ENCODE measurements around the gene NOS1. TPM values are rescaled to one million over a fixed set of nuclear protein-coding genes. Genes with fewer than 3 reads are reported as not detected.
A peak's percentile ranks its signal among the peaks of the same experiment; 100 is the strongest.
"Not testable (repeated sequence)": the region's sequence is repeated elsewhere in the genome, so short reads cannot be mapped to it uniquely, and the experiment has no call there.

NOS1 gene
- total RNA-seq, 1 donor from 2014 or later: not detected

DNA sequence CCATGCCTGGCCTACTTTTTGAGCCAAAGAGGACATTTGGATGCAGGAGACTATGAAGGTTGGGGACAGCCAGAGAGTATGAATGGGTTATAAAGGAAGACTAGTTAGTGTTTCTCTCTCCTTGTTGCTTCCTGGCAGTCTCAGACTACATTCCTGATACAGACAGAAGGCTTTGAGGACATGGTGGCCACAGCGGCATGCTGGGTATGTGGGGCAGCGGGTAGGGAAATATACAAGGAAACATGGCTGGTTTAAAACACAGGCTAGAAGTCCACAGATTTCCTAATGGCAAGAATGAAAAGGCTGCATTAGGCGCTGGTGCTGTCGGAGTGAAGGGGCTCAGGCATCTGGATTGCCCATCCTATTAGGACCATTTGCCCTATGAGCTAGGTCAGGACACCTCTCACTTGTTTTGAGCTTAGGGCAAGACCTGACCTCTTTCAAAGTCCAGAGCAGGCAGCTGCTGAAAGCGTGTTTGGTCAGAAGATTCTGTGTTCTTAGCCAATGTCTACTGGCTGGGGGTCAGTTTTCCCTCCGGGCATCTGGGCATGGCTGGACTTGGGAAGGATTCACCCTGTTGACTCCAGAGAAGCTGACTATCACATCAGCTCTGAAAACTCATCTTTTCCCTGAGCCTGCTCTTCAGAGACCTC is 151.0 kb downstream of the NOS1 start:
- no peak for DNase-seq (ENCODE audit: low read depth in 2 of 2)

DNA sequence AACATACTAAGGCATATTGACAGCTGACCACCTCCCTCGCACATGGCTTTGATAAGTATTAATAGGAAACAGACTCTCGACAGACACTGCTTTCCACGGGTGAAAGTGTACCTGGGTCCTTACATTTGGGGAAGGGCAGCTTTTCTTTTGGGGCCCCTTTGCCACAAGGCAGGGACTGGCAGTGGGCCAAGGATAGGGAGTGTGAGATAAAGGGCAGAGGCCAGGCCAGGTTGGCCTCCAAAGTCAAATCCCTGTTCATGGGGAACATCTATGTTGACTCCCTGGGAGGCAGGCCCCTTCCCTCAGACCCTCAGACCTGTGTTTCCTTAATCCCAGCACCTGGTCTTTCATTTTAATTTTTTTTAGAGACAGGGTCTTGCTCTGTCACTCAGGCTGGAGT is 151.8 kb downstream of the NOS1 start:
- DNase-seq (ENCODE audit: low read depth in 2 of 2): no peak

DNA sequence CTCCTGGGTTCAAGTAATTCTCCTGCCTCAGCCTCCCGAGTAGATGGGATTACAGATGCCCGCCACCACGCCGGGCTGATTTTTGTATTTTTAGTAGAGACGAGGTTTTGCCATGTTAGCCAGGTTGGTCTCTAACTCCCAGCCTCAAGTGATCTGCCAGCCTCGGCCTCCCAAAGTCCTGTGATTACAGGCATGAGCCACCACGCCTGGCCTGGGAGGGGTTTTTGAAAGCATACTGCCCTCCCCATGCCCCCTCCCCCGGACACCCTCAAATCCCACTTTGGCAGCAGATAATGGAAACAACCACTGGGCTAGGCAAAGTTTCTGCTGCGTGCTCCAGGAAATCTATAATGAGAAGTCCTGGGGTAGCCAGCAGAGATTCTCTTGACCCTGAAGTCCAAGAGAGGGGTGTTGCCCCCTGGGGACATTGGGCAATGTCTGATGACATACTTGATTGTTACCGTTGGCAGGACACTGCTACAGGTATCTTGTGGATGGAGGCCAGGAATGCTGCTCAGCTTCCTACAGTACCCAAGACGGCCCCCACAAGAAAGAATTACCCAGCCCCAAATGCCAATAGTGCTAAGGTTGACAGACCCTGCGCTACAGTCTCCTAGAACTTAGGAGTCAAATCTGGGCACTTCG is 152.5 kb downstream of the NOS1 start:
- no peak for DNase-seq (ENCODE audit: low read depth in 2 of 2)

DNA sequence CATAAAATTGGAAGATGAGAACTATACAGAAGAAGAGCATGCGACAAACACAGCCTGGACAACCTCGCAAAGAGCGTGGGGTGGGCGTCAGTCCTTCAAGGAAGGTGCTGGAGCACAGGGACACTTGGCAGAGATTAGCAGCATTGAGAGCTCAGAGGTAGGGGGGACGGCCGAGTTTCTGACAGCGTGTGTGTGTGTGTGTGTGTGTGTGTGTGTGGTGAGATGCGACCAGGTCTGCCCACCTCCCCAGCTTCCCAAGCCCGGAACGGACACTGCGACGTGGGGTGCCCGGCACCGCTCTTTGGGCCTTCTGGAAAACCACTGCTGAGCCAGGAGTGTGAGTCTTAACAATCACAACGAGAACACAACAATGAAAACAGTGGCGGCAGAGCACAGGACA is 153.2 kb downstream of the NOS1 start:
- DNase-seq (ENCODE audit: low read depth in 2 of 2): no peak

DNA sequence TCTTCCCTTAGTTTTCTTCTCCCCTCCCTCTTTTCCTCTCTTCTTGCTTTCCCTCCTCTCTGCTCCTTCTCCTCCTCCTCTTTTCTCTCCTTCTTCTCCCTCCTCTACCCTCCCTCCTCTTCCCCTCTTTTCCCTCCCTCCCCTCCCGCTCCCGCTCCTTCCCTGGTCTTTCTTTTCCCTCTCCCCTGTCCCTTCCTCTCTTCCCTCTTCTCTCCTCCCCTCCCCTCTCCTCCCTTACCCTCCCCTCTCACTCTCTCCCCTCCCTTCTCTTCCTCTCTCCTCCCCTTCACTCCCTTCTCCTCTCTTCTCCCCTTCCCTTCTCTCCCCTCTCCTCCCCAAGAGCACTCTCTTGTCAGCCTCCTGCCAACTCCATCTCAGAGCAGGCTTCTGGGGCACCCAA is 153.8 kb downstream of the NOS1 start:
- no peak for DNase-seq (ENCODE audit: low read depth in 2 of 2)

DNA sequence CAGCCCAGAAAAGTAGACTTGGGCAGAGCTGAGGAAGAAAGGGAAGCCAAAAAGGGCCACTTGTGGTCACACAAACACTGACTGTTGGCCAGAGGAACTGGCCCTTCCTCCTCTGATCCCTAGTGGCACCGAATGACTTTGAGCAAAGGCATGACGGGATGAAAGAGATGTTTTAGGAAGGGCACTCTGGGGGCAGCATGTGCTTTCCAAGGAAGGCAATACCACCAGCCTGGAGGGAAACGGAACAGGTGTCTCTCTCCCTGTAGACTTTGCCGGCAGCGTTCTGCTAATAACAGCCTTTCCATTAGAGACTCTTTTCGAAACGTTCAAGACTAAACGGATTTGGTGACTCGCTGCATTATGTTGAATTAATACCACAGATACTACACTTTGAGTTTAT is 158.9 kb downstream of the NOS1 start:
- no peak for DNase-seq (ENCODE audit: low read depth in 2 of 2)

DNA sequence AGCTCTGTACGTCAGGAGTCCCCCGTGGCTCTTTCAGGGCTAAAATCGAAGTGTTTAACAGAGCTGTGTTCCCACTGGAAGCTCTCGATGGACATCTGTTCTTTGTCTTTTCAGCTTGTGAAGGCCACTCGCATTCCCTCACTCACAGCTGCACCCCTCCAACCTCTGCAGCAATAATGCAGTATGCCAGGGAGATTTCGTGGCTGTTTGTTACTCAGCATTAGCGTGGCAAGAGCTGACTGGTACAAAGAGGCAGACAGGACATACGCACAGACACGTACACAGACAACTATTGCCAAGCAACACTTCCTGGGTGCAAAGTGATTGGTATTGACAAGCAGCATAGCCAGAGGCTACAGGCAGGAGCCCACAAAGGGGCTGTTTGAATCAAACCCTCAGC is 159.4 kb downstream of the NOS1 start:
- DNase-seq (ENCODE audit: low read depth in 2 of 2): no peak

DNA sequence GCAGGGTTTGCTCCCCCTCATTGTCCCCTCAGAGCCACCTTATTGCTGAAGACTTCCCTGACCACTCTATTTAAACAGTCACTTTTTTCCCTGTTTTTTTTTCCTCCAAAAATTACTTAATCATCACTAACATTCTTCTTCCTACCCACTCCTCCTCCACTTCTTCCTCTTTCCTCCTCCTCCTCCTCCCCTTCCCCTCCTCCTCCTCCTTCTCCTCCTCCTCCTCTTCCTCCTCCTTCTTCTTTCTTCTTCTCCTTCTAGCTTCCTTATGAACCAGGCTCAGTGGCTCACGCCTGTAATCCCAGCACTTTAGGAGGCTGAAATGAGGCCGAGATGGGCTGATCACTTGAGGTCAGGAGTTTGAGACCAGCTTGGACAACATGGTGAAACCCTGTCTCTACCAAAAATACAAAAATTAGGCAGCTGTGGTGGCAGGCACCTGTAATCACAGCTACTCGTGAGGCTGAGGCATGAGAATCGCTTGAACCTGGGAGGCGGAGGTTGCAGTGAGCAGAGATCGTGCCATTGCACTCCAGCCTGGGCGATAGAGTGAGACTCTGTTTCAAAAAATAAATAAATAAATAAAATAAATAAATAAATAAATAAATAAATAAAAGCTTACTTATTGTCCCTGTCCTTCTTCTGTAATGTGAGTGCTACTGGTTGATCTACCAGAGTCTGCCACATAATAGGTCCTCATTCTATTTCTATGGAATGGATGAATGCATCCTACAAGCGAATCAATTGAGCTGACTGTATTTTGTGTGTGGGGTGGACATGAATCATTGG is 161.3 kb downstream of the NOS1 start:
- DNase-seq (ENCODE audit: low read depth in 2 of 2): not testable (repeated sequence)

DNA sequence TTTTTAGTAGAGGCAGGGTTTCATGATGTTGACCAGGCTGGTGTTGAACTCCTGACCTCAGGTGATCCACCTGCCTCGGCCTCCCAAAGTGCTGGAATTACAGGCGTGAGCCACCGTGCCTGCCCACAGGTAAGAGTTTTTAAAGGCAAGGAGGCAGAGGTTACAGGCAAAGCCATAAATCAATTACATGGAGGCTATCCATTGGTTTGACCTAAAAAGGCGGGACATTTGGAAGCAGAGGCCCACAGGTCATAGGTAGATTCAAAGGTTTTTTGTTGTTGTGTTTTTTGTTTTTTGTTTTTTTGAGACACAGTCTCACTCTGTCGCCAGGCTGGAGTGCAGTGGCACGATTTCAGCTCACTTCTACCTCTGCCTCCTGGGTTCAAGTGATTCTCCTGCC is 165.1 kb downstream of the NOS1 start:
- DNase-seq (ENCODE audit: low read depth in 2 of 2): not testable (repeated sequence)

DNA sequence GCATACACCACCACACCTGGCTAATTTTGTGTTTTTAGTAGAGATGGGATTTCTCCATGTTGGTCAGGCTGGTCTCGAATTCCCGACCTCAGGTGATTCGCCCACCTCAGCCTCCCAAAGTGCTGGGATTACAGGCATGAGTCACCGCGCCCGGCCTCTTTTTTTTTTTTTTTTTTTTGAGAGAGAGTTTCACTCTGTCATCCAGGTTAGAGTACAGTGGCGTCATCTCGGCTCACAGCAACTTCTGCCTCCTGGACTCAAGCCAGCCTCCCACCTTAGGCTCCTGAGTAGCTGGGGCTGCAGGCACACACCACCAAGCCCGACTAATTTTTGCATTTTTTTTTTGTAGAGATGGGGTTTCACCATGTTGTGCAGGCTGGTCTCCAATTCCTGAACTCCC is 166.4 kb downstream of the NOS1 start:
- DNase-seq (ENCODE audit: low read depth in 2 of 2): not testable (repeated sequence)

DNA sequence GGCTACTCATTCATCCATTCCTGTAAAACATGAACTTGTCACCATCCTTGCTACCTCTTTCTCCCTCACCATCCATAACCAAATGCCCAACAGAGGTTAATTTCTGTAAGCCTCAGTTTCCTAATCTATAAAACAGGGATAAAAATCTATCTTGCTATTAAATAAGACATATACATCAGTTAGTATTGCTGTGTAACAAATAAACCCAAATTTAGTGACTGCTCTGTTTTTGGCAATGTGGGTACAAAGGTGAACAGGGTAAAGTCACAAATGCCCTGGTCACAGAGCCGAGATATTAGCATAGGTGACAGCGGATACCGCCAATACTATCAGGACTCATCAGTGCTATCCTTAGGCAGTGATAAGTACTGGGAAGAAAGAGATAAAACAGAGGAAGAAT is 167.5 kb downstream of the NOS1 start:
- no peak for DNase-seq (ENCODE audit: low read depth in 2 of 2)

DNA sequence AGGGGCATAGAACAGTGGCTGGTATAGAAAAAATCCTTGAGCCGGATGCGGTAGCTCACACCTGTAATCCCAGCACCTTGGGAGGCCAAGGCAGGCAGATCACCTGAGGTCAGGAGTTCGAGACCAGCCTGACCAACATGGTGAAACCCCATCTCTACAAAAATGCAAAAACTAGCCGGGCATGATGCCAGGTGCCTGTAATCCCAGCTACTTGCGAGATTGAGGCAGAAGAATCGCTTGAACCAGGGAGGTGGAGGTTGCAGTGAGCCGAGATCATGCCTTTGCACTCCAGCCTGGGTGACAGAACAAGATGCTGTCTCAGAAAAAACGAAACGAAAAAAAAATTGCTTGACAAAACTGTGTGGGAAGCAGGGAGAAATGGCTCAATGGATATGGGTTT is 168.8 kb downstream of the NOS1 start:
- not testable (repeated sequence) for DNase-seq (ENCODE audit: low read depth in 2 of 2)

DNA sequence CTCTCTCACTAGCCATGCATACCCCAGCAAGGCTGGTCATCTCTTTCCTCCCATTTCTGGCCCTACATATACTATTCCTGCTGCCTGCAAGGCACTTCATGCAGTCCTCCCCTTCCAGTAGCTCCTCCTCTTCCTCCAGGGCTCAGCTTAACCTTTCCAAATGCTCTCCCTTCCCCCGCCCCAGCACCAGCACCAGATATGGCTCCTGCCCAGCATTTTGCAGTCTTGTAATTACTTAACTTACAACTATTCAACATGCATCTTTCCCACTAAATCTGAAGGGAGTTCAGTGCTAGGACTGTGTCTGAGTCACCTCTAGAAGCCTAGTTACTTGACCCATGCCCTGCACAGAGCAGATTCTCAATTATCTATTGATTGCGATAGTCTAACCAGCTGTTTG is 169.4 kb downstream of the NOS1 start:
- DNase-seq (ENCODE audit: low read depth in 2 of 2): no peak

DNA sequence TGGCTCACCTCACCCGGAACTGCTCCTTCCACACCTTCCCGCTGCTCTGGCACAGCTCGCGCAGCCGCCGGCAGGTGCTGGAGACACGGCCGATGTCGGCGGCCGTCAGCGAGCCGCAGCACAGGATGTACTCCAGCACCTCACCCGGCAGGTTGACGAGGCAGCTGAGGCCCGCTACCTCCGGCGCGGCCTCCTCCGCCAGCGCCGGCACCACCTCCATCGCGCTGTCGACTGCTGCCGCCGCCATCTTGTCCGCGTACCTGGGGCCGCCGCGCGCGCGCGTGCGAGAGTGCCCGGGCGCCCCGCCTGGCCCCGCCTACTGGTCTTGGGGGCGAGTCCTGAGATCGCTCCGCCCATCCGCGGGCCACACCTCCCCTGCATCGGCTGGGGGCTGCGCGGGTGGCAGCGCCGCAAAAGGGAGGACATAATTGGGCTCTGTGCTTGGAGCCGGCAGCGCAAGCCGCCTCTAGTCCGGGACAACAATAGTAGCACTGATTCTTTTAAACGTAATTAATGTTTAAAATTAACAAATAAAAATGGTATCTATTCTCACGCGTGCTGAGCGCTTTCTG is 171.1 kb downstream of the NOS1 start, which contains the start of gene FBXO21:
Gene FBXO21, minus strand, starts transcription at position 261 of the 572 bp plus-strand sequence. Its CDS starts 14 bp downstream, at position 247.
- DNase-seq (ENCODE audit: low read depth in 2 of 2): peak; percentile 90 to 91

DNA sequence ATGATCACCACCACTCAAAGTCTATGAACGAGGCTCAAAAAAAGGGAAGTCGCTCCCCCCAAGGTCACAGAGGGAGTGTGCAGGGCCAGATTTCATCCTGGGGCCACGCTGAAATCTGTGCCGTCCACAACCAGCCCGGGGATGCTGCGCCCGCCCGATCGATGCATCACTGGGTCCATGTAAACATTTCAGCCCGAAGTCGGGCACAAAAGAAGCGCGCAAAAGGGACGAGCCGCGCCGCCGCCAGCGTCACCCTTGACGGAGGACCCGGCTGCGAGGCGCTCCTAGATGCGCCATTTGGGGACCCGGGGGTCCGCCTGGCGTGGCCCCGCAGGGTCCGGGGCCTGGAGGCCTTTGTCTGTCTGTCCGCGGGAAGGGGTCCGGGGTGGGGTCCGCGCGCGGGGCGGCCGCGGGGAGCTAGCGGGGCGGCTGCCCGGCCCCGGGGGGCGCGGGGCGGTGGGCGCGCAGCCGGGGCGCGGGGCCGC is 171.7 kb downstream of the NOS1 start:
- DNase-seq (ENCODE audit: low read depth in 2 of 2): peak; percentile 45 to 52

DNA sequence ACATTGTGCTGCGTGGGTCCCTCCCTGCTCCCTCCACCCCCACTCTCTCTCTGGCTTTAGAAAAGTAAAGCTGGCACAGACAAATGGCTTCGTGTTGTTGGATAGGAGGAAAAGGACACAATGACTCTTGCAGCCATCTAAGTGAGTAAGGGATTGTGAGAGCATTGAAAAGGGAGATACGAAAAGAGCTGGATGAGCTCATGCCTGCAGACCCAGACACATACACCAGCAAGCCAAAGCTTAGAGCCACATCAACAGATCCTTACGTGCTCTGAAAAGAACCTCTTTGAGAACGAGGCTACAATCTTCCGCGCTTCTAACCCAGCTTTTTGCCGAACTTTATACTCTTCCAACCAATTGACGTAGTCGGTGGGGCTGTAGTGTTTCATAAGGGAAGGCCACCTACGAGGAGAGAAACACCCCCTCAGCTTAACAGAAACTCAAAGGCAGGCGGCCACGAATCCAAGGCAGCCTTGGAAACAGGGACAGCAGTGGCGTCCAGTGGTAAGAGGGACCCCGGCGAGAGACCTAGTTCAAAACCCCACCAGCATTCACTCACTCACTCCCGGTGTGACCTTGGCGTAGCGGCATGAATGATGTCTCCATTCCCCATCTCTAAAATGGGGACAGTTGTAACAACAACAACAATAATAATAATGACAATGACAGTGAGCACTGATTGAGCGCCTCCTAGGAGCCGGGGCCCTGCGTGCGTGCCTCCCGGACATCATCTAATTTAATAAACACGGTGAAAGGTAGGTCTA is 172.3 kb downstream of the NOS1 start:
- peak; percentile 33 to 64 for DNase-seq (ENCODE audit: low read depth in 2 of 2)

DNA sequence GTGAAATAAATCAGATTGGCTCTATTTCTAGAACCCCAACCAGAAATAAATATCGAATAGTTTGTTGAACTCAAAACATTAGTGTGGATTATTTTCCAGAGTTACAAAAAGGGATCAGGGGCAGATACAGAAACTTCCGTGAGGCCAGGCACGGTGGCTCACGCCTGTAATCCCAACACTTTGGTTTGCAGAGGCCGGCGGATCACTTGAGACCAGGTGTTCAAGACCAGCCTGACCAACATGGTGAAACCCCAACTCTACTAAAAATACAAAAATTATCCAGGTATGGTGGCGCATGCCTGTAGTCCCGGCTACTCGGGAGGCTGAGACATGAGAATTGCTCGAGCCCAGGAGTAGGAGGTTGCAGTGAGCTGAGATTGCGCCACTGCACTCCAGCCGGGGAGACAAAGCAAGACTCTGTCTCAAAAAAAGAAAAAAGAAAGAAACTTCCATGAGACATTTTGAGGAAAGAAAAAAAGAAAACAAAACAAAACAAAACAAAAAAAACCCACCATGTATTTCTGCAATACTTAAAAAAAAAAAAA is 173.2 kb downstream of the NOS1 start:
- DNase-seq (ENCODE audit: low read depth in 2 of 2): no peak

DNA sequence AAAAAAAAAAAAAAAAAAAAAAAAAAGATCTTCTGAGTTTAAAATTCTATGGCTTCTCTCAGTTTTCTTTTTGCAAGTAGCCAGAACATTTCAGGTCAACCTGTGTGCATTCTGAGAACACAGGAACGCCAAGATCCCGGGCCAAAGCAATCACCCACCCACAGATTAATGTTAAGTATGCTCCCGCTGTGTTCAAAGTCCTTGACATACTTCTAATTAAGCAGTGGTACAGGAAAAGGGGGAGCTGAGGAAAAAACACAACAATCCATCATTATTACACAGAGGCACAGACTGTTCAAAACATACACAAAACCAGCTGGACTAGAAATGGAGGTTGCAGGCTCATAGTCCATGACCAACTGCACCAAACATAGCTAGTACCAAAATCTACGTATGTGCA is 174.0 kb downstream of the NOS1 start:
- peak in 1 of 2 donors; percentile 48 for DNase-seq (ENCODE audit: low read depth in 2 of 2)

DNA sequence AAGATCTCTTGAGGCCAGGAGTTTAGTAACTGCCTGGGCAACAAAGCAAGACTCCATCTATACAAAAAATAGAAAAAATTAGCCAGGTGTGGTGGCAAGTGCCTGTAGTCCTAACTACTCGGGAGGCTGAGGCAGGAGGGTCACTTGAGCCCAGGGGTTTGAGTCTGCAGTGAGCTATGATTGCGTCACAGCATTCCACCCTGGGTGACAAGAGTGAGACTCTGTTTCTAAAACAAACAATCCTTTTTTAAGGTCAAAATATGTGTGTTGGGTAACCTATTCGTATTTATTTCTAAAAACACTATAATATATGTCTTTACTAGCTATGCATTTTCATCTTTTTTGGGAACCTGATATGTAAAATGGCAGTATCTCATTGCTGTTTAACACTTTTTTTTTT is 178.6 kb downstream of the NOS1 start:
- DNase-seq (ENCODE audit: low read depth in 2 of 2): no peak

DNA sequence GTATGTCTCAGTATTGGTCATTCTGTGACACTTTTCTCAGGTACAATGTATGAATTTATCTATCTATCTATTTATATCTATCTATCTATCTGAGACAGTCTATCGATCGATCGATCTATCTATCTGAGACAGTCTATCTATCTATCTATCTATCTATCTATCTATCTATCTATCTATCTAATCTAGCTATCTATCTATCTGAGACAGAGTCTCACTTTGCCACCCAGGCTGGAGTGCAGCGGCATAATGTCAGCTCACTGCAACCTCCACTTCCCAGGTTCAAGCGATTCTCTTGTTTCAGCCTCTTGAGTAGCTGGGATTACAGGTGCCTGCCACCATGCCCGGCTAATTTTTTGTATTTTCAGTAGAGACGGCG is 180.0 kb downstream of the NOS1 start:
- DNase-seq (ENCODE audit: low read depth in 2 of 2): not testable (repeated sequence)
